Osteocyte (in vitro differentiated cells): ENCODE measurements around the gene CMTM4. TPM values are rescaled to one million over a fixed set of nuclear protein-coding genes. Genes with fewer than 3 reads are reported as not detected.

Source experiments
- DNase-seq: peaks from one replicate; pipeline ENCODE4 v3.0.0; 2021; ENCODE audit warnings: mixed read lengths; ENCODE audit not compliant: unreplicated experiment; ENCODE audit errors: extremely low spot score
- H3K27ac Mint-ChIP-seq: one replicate; pipeline ENCODE4 v1.8.0; 2021; ENCODE audit warnings: mild to moderate bottlenecking, mixed read lengths; ENCODE audit not compliant: unreplicated experiment
- H3K27me3 Mint-ChIP-seq: one replicate; pipeline ENCODE4 v1.8.0; 2021; ENCODE audit warnings: mixed read lengths; ENCODE audit not compliant: unreplicated experiment
- H3K36me3 Mint-ChIP-seq: one replicate; pipeline ENCODE4 v1.8.0; 2021; ENCODE audit warnings: mixed read lengths; ENCODE audit not compliant: unreplicated experiment
- H3K4me1 Mint-ChIP-seq: one replicate; pipeline ENCODE4 v1.8.0; 2021; ENCODE audit warnings: mixed read lengths; ENCODE audit not compliant: unreplicated experiment
- H3K4me3 Mint-ChIP-seq: one replicate; pipeline ENCODE4 v1.8.0; 2021; ENCODE audit warnings: mild to moderate bottlenecking, moderate library complexity, mixed read lengths; ENCODE audit not compliant: unreplicated experiment
- H3K9me3 Mint-ChIP-seq: one replicate; pipeline ENCODE4 v1.8.0; 2021; ENCODE audit warnings: mixed read lengths; ENCODE audit not compliant: unreplicated experiment
- CTCF ChIP-seq: fragments of 200-600 bp; sonication (generic); IDR thresholded peaks from 2 replicates; pipeline ENCODE4 v1.5.0; 2021; ENCODE audit warnings: antibody characterized with exemption, mild to moderate bottlenecking, moderate library complexity
- total RNA-seq: library from RNA; stranded (reverse); gene quantifications from 2 replicates; pipeline ENCODE4 v1.2.1, GENCODE V29; 2021

CMTM4 gene
- total RNA-seq, 1 donor from 2014 or later: 24.4 TPM

GRCh38 chr16:66608241-66609138, 88.1 kb downstream of the CMTM4 start:
- Mint-ChIP-seq H3K4me1 (peaks cover 34% of the 10 kb centered on the region), H3K27ac (peak overlapping the region; percentile 60), H3K36me3 (peaks cover 23% of the 10 kb centered on the region), H3K4me3 (no peak overlapping the region), H3K27me3 (no peaks in the 10 kb centered on the region), H3K9me3 (no peaks in the 10 kb centered on the region)
- DNase-seq: peak; percentile 95
- peak; percentile 97 for TF ChIP-seq CTCF

GRCh38 chr16:66605979-66606751, 90.4 kb downstream of the CMTM4 start:
- DNase-seq: no peak
- Mint-ChIP-seq H3K36me3 (peaks cover 10% of the 10 kb centered on the region), H3K27me3 (no peaks in the 10 kb centered on the region), H3K27ac (peak overlapping the region; percentile 67), H3K4me1 (peaks cover 38% of the 10 kb centered on the region), H3K9me3 (no peaks in the 10 kb centered on the region), H3K4me3 (peak overlapping the region; percentile 74)
- no peak for TF ChIP-seq CTCF

- no peak for TF ChIP-seq CTCF
- Mint-ChIP-seq H3K27me3 (no peaks in the 10 kb centered on the region), H3K4me3 (peak overlapping the region; percentile 74), H3K4me1 (peaks cover 38% of the 10 kb centered on the region), H3K27ac (peak overlapping the region; percentile 67), H3K9me3 (no peaks in the 10 kb centered on the region), H3K36me3 (peaks cover 6% of the 10 kb centered on the region)
- DNase-seq: peak; percentile 88
Observed at GRCh38 chr16:66605177-66605978, 91.2 kb downstream of the CMTM4 start.

- peaks cover 38% of the 10 kb centered on the region for H3K4me1 Mint-ChIP-seq
- DNase-seq: peak; percentile 94
- TF ChIP-seq CTCF: peak; percentile 95
- H3K36me3 Mint-ChIP-seq: peaks cover 1% of the 10 kb centered on the region
- H3K27me3 Mint-ChIP-seq: no peaks in the 10 kb centered on the region
- peak within 1 kb of the TSS; percentile 94 for H3K27ac Mint-ChIP-seq
- peak within 1 kb of the TSS; percentile 93 for H3K4me3 Mint-ChIP-seq
- H3K9me3 Mint-ChIP-seq: no peaks in the 10 kb centered on the region
Observed at GRCh38 chr16:66604376-66605176, 92.0 kb downstream of the CMTM4 start, which contains the start of gene CMTM3. CMTM3 (plus strand) TSS chr16:66604704; CDS start chr16:66604806, 102 bp downstream.
